Loucy (cell line): ENCODE results near the gene WDR4.

Experiments
- CTCF ChIP-seq: fragments of 200-600 bp; sonication (generic); conservative IDR thresholded peaks from 2 replicates; pipeline ENCODE4 v1.5.1; 2014; ENCODE audit warnings: mild to moderate bottlenecking, antibody characterized with exemption, low read length
- EZH2phosphoT487 ChIP-seq: fragments of 200-600 bp; IDR thresholded peaks from 2 replicates; pipeline ENCODE4 v1.6.1; 2018; ENCODE audit warnings: antibody characterized with exemption, mild to moderate bottlenecking, moderate library complexity, borderline replicate concordance

- no peak for TF ChIP-seq CTCF
- no peak for TF ChIP-seq EZH2phosphoT487
Observed at GRCh38 chr21:42843056-42843455, 36.3 kb downstream of the WDR4 start.
